B cell (primary cell): ENCODE data around the gene STRIP1. TPM values are rescaled to one million over a fixed set of nuclear protein-coding genes. Genes with fewer than 3 reads are reported as not detected.

Experiments used
- ATAC-seq: fragments of 200-7000 bp; cut with Tn5 transposase; one replicate; pipeline ENCODE4 v1.10.0; 2021; ENCODE audit warnings: low read depth, mild to moderate bottlenecking, moderate number of reproducible peaks, moderate library complexity
- CTCF ChIA-PET: fragments of 350-600 bp; sonication (Branson Sonifier 250); formaldehyde crosslinking; loops from one replicate; lab custom pipeline; 2021; ENCODE audit warnings: antibody characterized with exemption, inconsistent platforms; lab: Charles Lee
- POLR2A ChIA-PET: fragments of 350-600 bp; sonication (Branson Sonifier 250); formaldehyde crosslinking; loops from one replicate; lab custom pipeline; 2021; ENCODE audit warnings: antibody characterized with exemption; lab: Charles Lee
- DNase-seq: peaks from one replicate; pipeline ENCODE4 v3.0.0; 2013
- H2AFZ ChIP-seq: 2 replicates; pipeline ENCODE4 v1.6.1; 2012; ENCODE audit warnings: mild to moderate bottlenecking, low read depth, low read length; ENCODE audit not compliant: insufficient read depth, poor library complexity, severe bottlenecking
- H3K27ac ChIP-seq, 2 donors: 1 replicate in 1 of 2; 2 replicates in 1 of 2; pipeline ENCODE4 v1.5.1; 2012 to 2013; ENCODE audit warnings: low read length in 2 of 2, mild to moderate bottlenecking in 2 of 2, moderate library complexity in 1 of 2
- H3K27me3 ChIP-seq, 4 experiments: fragments of 200-600 bp in 1 of 4; sonication (generic) in 1 of 4; replicated peaks in 1 of 4; 1 replicate in 2 of 4; 2 replicates in 2 of 4; pipeline versions ENCODE4 v1.6.1 to v1.7.0; 2013 to 2016; ENCODE audit warnings: low read length in 3 of 4, mild to moderate bottlenecking in 2 of 4, mixed read lengths in 1 of 4, moderate library complexity in 1 of 4; ENCODE audit not compliant: insufficient read depth in 4 of 4, control insufficient read depth in 3 of 4; ENCODE audit errors: control extremely low read depth in 1 of 4
- H3K36me3 ChIP-seq, 2 experiments: replicated peaks in 1 of 2; 1 replicate in 1 of 2; 2 replicates in 1 of 2; pipeline versions ENCODE4 v1.6.1 to v1.7.1; 2013; ENCODE audit warnings: low read length in 1 of 2; ENCODE audit not compliant: insufficient read depth in 2 of 2, control insufficient read depth in 1 of 2; ENCODE audit errors: control extremely low read depth in 1 of 2, extremely low read depth in 1 of 2
- H3K4me1 ChIP-seq, 2 donors: fragments of 200-600 bp in 1 of 2; sonication (generic) in 1 of 2; 1 replicate in 1 of 2; 2 replicates in 1 of 2; pipeline versions ENCODE4 v1.5.1 to v1.6.1; 2013 to 2017; ENCODE audit warnings: low read length in 2 of 2; ENCODE audit not compliant: control insufficient read depth in 2 of 2, insufficient read depth in 2 of 2
- H3K4me2 ChIP-seq: replicated peaks from 2 replicates; pipeline ENCODE3; 2012; ENCODE audit warnings: mild to moderate bottlenecking, low read depth, low read length; ENCODE audit not compliant: poor library complexity, severe bottlenecking
- H3K4me3 ChIP-seq, 5 experiments: fragments of 200-600 bp in 1 of 5; sonication (generic) in 1 of 5; 1 replicate in 3 of 5; 2 replicates in 2 of 5; pipeline versions ENCODE4 v1.5.1 to v1.7.0; 2011 to 2016; ENCODE audit warnings: low read length in 4 of 5, mild to moderate bottlenecking in 4 of 5, low read depth in 2 of 5, control low read depth in 1 of 5, moderate library complexity in 1 of 5; ENCODE audit not compliant: insufficient read depth in 1 of 5; ENCODE audit errors: control extremely low read depth in 1 of 5, extremely low read depth in 1 of 5
- H3K79me2 ChIP-seq: fragments of 200-600 bp; sonication (generic); one replicate; pipeline ENCODE4 v1.6.0; 2016; ENCODE audit warnings: low read length; ENCODE audit not compliant: control insufficient read depth, insufficient read depth
- H3K9ac ChIP-seq: fragments of 200-600 bp; sonication (generic); 2 replicates; pipeline ENCODE4 v1.6.1; 2017; ENCODE audit warnings: mild to moderate bottlenecking, low read length, moderate library complexity
- H3K9me3 ChIP-seq, 3 donors: one replicate each; pipeline versions ENCODE4 v1.6.1 to v1.7.1; 2013; ENCODE audit warnings: low read length in 2 of 3; ENCODE audit not compliant: control insufficient read depth in 2 of 3, insufficient read depth in 1 of 3; ENCODE audit errors: control extremely low read depth in 1 of 3
- H4K20me1 ChIP-seq: 2 replicates; pipeline ENCODE4 v1.6.0; 2012; ENCODE audit warnings: mild to moderate bottlenecking, low read length; ENCODE audit not compliant: insufficient read depth, control insufficient read depth, poor library complexity, severe bottlenecking
- H3K27ac Mint-ChIP-seq: one replicate; pipeline ENCODE4 v1.8.0; 2021; ENCODE audit warnings: mixed read lengths
- H3K27me3 Mint-ChIP-seq: one replicate; pipeline ENCODE4 v1.8.0; 2021; ENCODE audit warnings: mixed read lengths
- H3K4me1 Mint-ChIP-seq: one replicate; pipeline ENCODE4 v1.8.0; 2021; ENCODE audit warnings: mixed read lengths
- H3K4me3 Mint-ChIP-seq: one replicate; pipeline ENCODE4 v1.8.0; 2021; ENCODE audit warnings: mixed read lengths
- H3K9me3 Mint-ChIP-seq: one replicate; pipeline ENCODE4 v1.8.0; 2022; ENCODE audit warnings: mixed read lengths; ENCODE audit not compliant: insufficient read depth
- CTCF ChIP-seq: fragments of 200-600 bp; IDR thresholded peaks from one replicate; pipeline ENCODE4 v1.8.0; 2022; ENCODE audit warnings: antibody characterized with exemption, mild to moderate bottlenecking
- EZH2 ChIP-seq: IDR thresholded peaks from 2 replicates; pipeline ENCODE4 v1.6.1; 2012; ENCODE audit warnings: borderline replicate concordance, low read depth, mild to moderate bottlenecking, moderate library complexity, low read length; ENCODE audit not compliant: insufficient read depth, poor library complexity, severe bottlenecking
- WGBS: methylation state at CpG from one replicate; pipeline ENCODE4 v1.1.5; 2013; ENCODE audit warnings: missing lambda C conversion rate; ENCODE audit not compliant: insufficient coverage; 5-methylcytosine and 5-hydroxymethylcytosine counted together
- intact Hi-C: fragments of 100-400 bp; cut with micrococcal nuclease; formaldehyde crosslinking; loops from one replicate; pipeline ENCODE4 v1.10.0; 2022
- polyA plus RNA-seq: library from polyadenylated mRNA; depleted of rRNA; stranded (reverse); fragments of >200 nt; gene quantifications from 2 replicates; pipeline ENCODE4 v1.2.3, GENCODE V29; 2012
- total RNA-seq, 2 donors: library from RNA; stranded (reverse); fragments of 120-200 nt in 1 of 2; gene quantifications; 1 replicate in 1 of 2; 2 replicates in 1 of 2; pipeline versions ENCODE4 v1.2.3 to v1.2.4, GENCODE V29; 2013 to 2022

Gene STRIP1
- total and polyA plus RNA-seq, 2 donors (not counting 1 experiment from before 2014, with no cell fraction given) = 41.5 to 105 TPM

GRCh38 chr1:109989506-109990301 is 44.7 kb upstream of the STRIP1 start:
- ATAC-seq (peak; percentile 21), DNase-seq (peak; percentile 35)
- H3K4me3 ChIP-seq = no peak overlapping the region
- H3K4me2 ChIP-seq = no peak overlapping the region
- no peak overlapping the region for H3K27ac ChIP-seq
- TF ChIP-seq EZH2 (no peak), CTCF (no peak)
- no peaks in the 10 kb centered on the region for H3K9me3 ChIP-seq
- H3K79me2 ChIP-seq = peaks cover 92% of the 10 kb centered on the region
- CTCF ChIA-PET = interaction anchor here (1.0 to 16.9 kb wide), 3 partner anchors 20 to 350 kb away, joined by 3 to 667 read pairs (median 127); no protein-coding TSS in a partner anchor
- no peak overlapping the region for H3K27ac Mint-ChIP-seq
- no peaks in the 10 kb centered on the region for H3K27me3 ChIP-seq
- H4K20me1 ChIP-seq = peaks cover 44% of the 10 kb centered on the region
- H2AFZ ChIP-seq = no peak overlapping the region
- no peak overlapping the region for H3K9ac ChIP-seq
- peaks cover 6 to 8% of the 10 kb centered on the region in 2 experiments for H3K36me3 ChIP-seq
- peaks cover 54% of the 10 kb centered on the region for H3K4me1 Mint-ChIP-seq
- intact Hi-C loops = loop anchor here (5.0 kb wide), 1 partner anchor 497 kb away; the partner anchor contains the start of gene CYB561D1
- POLR2A ChIA-PET = no interaction called here
- H3K9me3 Mint-ChIP-seq = no peaks in the 10 kb centered on the region
- H3K4me3 Mint-ChIP-seq = no peak overlapping the region
- 100% methylated on average over 1 of the region's 9 CpGs for WGBS
- H3K4me1 ChIP-seq = peaks cover 24 to 27% of the 10 kb centered on the region in 2 donors
- H3K27me3 Mint-ChIP-seq = no peaks in the 10 kb centered on the region

- CTCF ChIA-PET = no interaction called here
- Histone ChIP-seq H3K9ac (no peak overlapping the region), H3K36me3 (peaks cover 8 to 10% of the 10 kb centered on the region in 2 experiments), H2AFZ (no peak overlapping the region), H3K27me3 (no peaks in the 10 kb centered on the region), H3K27ac (no peak overlapping the region), H3K4me1 (peaks cover 21 to 26% of the 10 kb centered on the region in 2 donors), H4K20me1 (peaks cover 48% of the 10 kb centered on the region), H3K4me3 (no peak overlapping the region), H3K4me2 (no peak overlapping the region), H3K79me2 (peaks cover 92% of the 10 kb centered on the region), H3K9me3 (no peaks in the 10 kb centered on the region)
- no peak for DNase-seq
- H3K27ac Mint-ChIP-seq = no peak overlapping the region
- no peak overlapping the region for H3K4me3 Mint-ChIP-seq
- H3K9me3 Mint-ChIP-seq = no peaks in the 10 kb centered on the region
- H3K4me1 Mint-ChIP-seq = peaks cover 52% of the 10 kb centered on the region
- POLR2A ChIA-PET = no interaction called here
- WGBS = 100% methylated on average over 2 of the region's 2 CpGs
- no peaks in the 10 kb centered on the region for H3K27me3 Mint-ChIP-seq
- no peak for ATAC-seq
- no peak for TF ChIP-seq EZH2
- no peak for TF ChIP-seq CTCF
- intact Hi-C loops = no loop called here
Measured at GRCh38 chr1:109990302-109990653, 44.1 kb upstream of the STRIP1 start.
